GM12878 (cell line): ENCODE results near the gene TRUB2. TPM values are rescaled to one million over a fixed set of nuclear protein-coding genes. Genes with fewer than 3 reads are reported as not detected.

Experiments used
- ATAC-seq: fragments of 200-7000 bp; cut with Tn5 transposase; 3 replicates; pipeline ENCODE4 v1.9.1; 2020; ENCODE audit warnings: mild to moderate bottlenecking, moderate library complexity
- BruUV-seq: library from RNA; stranded (reverse); fragments of 400-500 nt; replicated peaks from 2 replicates; lab custom pipeline; 2021; lab: Mats Ljungman, UMichigan
- CTCF ChIA-PET: fragments of 300-600 bp; sonication (Branson Sonifier 250); formaldehyde crosslinking; extraction: SDS; loops from one replicate; lab custom pipeline; 2021; ENCODE audit warnings: inconsistent platforms; lab: Yijun Ruan, JAX
- POLR2A ChIA-PET: fragments of 350-600 bp; formaldehyde crosslinking; extraction: SDS; loops from one replicate; lab custom pipeline; 2021; ENCODE audit warnings: inconsistent platforms; lab: Charles Lee
- RAD21 ChIA-PET: fragments of 300-600 bp; sonication (Branson Sonifier 250); formaldehyde crosslinking; loops from one replicate; lab custom pipeline; 2023; ENCODE audit warnings: antibody characterized with exemption; ENCODE audit not compliant: unreplicated experiment; lab: Charles Lee
- SMC1A ChIA-PET: fragments of 300-600 bp; sonication (Branson Sonifier 250); formaldehyde crosslinking; loops from one replicate; lab custom pipeline; 2023; ENCODE audit not compliant: unreplicated experiment, uncharacterized antibody; lab: Charles Lee
- DNase-seq: peaks from one replicate; pipeline ENCODE4 v3.0.0-alpha.2; 2011; ENCODE audit warnings: low read depth, low spot score
- FAIRE-seq: peaks from 3 replicates; lab custom pipeline; 2011; peaks lifted over from hg19 to GRCh38; lab: Jason Lieb, UNC
- H2AFZ ChIP-seq: 2 replicates; pipeline ENCODE4 v1.6.0; 2011; ENCODE audit warnings: low read depth, low read length, control low read depth; ENCODE audit not compliant: control insufficient read depth
- H3K27ac ChIP-seq: 2 replicates; pipeline ENCODE4 v1.5.1; 2011; ENCODE audit warnings: control low read depth; ENCODE audit not compliant: control insufficient read depth, insufficient read depth
- H3K27me3 ChIP-seq, 2 experiments: replicated peaks in 1 of 2; 2 replicates each; pipeline versions ENCODE4 v1.6.0 to v1.6.1; 2011; ENCODE audit warnings: low read length in 1 of 2; ENCODE audit not compliant: control insufficient read depth in 2 of 2, insufficient read depth in 2 of 2
- H3K36me3 ChIP-seq, 2 experiments: 2 replicates each; pipeline ENCODE4 v1.5.1; 2011; ENCODE audit warnings: low read length in 1 of 2; ENCODE audit not compliant: control insufficient read depth in 2 of 2, insufficient read depth in 2 of 2
- H3K4me1 ChIP-seq: 2 replicates; pipeline ENCODE4 v1.6.1; 2011; ENCODE audit warnings: mild to moderate bottlenecking, low read length, moderate library complexity, mixed read lengths; ENCODE audit not compliant: control insufficient read depth, insufficient read depth
- H3K4me2 ChIP-seq: 2 replicates; pipeline ENCODE4 v1.6.0; 2011; ENCODE audit warnings: control low read depth; ENCODE audit not compliant: control insufficient read depth, insufficient read depth
- H3K4me3 ChIP-seq: fragments of 200-600 bp; sonication (generic); 2 replicates; pipeline ENCODE4 v1.5.1; 2016
- H3K79me2 ChIP-seq: 2 replicates; pipeline ENCODE4 v1.6.0; 2011; ENCODE audit warnings: low read length; ENCODE audit not compliant: control insufficient read depth, insufficient read depth
- H3K9ac ChIP-seq: 2 replicates; pipeline ENCODE4 v1.8.0; 2011; ENCODE audit warnings: low read length, control low read depth, mixed read lengths; ENCODE audit not compliant: control insufficient read depth, insufficient read depth
- H3K9me3 ChIP-seq: replicated peaks from 3 replicates; pipeline ENCODE4 v1.5.1; 2011; ENCODE audit warnings: mild to moderate bottlenecking, low read length; ENCODE audit not compliant: control insufficient read depth, insufficient read depth
- H4K20me1 ChIP-seq: 2 replicates; pipeline ENCODE4 v1.6.0; 2011; ENCODE audit not compliant: control insufficient read depth, insufficient read depth
- HDGF ChIP-seq: fragments of 450-650 bp; IDR thresholded peaks from 2 replicates; pipeline ENCODE4 v1.6.1; 2016; ENCODE audit warnings: antibody characterized with exemption
- JUNB ChIP-seq: IDR thresholded peaks from 2 replicates; pipeline ENCODE4 v1.6.1; 2016; ENCODE audit warnings: antibody characterized with exemption, mild to moderate bottlenecking
- TCF7 ChIP-seq: IDR thresholded peaks from 2 replicates; pipeline ENCODE4 v1.6.1; 2014; ENCODE audit warnings: antibody characterized with exemption, borderline replicate concordance
- WRNIP1 ChIP-seq: IDR thresholded peaks from 2 replicates; pipeline ENCODE4 v1.6.1; 2011; ENCODE audit warnings: low read depth, low read length, improper control_type of control experiment, borderline replicate concordance
- WGBS: methylation state at CpG from one replicate; pipeline ENCODE4 v1.1.6; 2016; ENCODE audit warnings: low lambda C conversion rate; ENCODE audit not compliant: insufficient replicate concordance, insufficient coverage; ENCODE audit errors: missing lambda C conversion rate; 5-methylcytosine and 5-hydroxymethylcytosine counted together
- in situ Hi-C: fragments of 300-500 bp; cut with MboI; formaldehyde crosslinking; loops from 9 replicates; pipeline ENCODE4 v1.14.3; 2018; ENCODE audit warnings: mixed read lengths
- intact Hi-C: fragments of 100-400 bp; cut with micrococcal nuclease; formaldehyde crosslinking; loops from one replicate; pipeline ENCODE4 v1.14.2; 2022; ENCODE audit not compliant: unreplicated experiment
- polyA plus RNA-seq, 11 experiments: library from polyadenylated mRNA; depleted of rRNA in 4 of 11; unstranded in 6 of 11; stranded (reverse) in 5 of 11; fragments of >200 nt; fragmentation: Nextera tagmentation in 4 of 11; fragmentation: Illumina TruSeq in 1 of 11; extraction: Ambion mirVana in 4 of 11; extraction: Trizol in 1 of 11; gene quantifications; 1 replicate in 1 of 11; 2 replicates in 10 of 11; pipeline versions ENCODE4 v1.2.1 to v1.2.3, GENCODE V29; 2011 to 2016; ENCODE audit warnings: inconsistent platforms in 2 of 11, missing spikeins in 2 of 11, low read depth in 1 of 11
- total RNA-seq, 4 experiments: library from RNA; depleted of rRNA in 3 of 4; stranded (reverse); fragments of >200 nt in 3 of 4; fragmentation: Illumina TruSeq in 1 of 4; extraction: Trizol in 1 of 4; gene quantifications; 2 replicates each; pipeline versions ENCODE4 v1.2.1 to v1.2.3, GENCODE V29; 2013 to 2021
- TF ChIP-seq, protein P1 (sequence below): fragments of 450-650 bp; IDR thresholded peaks from 2 replicates; pipeline ENCODE4 v1.6.1; 2017; ENCODE audit warnings: borderline replicate concordance
- TF ChIP-seq, protein P2 (sequence below): fragments of 450-650 bp; IDR thresholded peaks from 2 replicates; pipeline ENCODE4 v1.6.1; 2016; ENCODE audit warnings: mild to moderate bottlenecking
- TF ChIP-seq, protein P3 (sequence below): fragments of 450-650 bp; IDR thresholded peaks from 2 replicates; pipeline ENCODE4 v1.6.1; 2017; ENCODE audit warnings: low read depth, mild to moderate bottlenecking, moderate library complexity
- TF ChIP-seq, protein P4 (sequence below): IDR thresholded peaks from 2 replicates; pipeline ENCODE4 v1.6.1; 2011; ENCODE audit warnings: borderline replicate concordance, low read depth, mild to moderate bottlenecking, moderate library complexity, low read length; ENCODE audit not compliant: insufficient read depth, poor library complexity, severe bottlenecking
- TF ChIP-seq, protein P5 (sequence below): IDR thresholded peaks from 2 replicates; pipeline ENCODE4 v1.6.1; 2011; ENCODE audit warnings: low read depth, low read length, improper control_type of control experiment, borderline replicate concordance

The TRUB2 gene
- total and polyA plus RNA-seq, 10 of the 15 experiments (the other 5 are each of a cell fraction or from before 2014, with no cell fraction given), result 2.8 to 70.5 (median 37.2) TPM

DNA sequence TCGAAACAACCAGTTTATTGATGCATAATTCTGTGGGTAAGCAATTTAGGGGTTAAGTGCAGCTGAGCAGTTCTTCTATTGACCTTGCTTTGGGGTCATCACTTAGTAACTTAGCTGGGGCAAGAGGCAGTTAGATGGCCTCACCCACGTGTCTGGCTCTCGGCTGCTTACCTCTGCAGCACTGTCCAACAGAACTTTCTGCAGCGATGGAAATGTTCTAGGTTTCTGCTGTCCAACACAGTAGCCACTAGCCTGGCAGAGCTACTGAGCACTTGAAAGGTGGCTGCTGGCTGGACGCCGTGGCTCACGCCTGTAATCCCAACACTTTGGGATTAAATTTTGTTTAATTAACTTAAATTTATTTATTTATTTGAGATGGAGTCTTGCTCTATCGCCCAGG is 35.8 kb upstream of the TRUB2 start (continued):
- TF ChIP-seq, protein P1, sequence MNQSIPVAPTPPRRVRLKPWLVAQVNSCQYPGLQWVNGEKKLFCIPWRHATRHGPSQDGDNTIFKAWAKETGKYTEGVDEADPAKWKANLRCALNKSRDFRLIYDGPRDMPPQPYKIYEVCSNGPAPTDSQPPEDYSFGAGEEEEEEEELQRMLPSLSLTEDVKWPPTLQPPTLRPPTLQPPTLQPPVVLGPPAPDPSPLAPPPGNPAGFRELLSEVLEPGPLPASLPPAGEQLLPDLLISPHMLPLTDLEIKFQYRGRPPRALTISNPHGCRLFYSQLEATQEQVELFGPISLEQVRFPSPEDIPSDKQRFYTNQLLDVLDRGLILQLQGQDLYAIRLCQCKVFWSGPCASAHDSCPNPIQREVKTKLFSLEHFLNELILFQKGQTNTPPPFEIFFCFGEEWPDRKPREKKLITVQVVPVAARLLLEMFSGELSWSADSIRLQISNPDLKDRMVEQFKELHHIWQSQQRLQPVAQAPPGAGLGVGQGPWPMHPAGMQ, result no peak
- no peak for TF ChIP-seq WRNIP1
- TF ChIP-seq, all 136 proteins: peak for 0

DNA sequence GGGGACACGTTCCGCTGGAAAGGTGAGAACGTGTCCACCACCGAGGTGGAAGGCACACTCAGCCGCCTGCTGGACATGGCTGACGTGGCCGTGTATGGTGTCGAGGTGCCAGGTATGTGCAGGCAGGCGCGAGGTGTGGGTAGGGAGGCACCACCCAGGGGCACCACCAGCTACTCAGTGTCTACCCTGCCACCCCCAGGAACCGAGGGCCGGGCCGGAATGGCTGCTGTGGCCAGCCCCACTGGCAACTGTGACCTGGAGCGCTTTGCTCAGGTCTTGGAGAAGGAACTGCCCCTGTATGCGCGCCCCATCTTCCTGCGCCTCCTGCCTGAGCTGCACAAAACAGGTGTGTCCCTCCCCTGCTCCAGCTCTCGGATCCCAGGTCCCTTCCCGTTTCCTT is 33.2 kb upstream of the TRUB2 start:
- no peak for DNase-seq
- SMC1A ChIA-PET, result no interaction called here
- no peak for TF ChIP-seq HDGF
- no peak for TF ChIP-seq JUNB
- TF ChIP-seq, protein P2, sequence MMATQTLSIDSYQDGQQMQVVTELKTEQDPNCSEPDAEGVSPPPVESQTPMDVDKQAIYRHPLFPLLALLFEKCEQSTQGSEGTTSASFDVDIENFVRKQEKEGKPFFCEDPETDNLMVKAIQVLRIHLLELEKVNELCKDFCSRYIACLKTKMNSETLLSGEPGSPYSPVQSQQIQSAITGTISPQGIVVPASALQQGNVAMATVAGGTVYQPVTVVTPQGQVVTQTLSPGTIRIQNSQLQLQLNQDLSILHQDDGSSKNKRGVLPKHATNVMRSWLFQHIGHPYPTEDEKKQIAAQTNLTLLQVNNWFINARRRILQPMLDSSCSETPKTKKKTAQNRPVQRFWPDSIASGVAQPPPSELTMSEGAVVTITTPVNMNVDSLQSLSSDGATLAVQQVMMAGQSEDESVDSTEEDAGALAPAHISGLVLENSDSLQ, result no peak
- TF ChIP-seq, protein P3, sequence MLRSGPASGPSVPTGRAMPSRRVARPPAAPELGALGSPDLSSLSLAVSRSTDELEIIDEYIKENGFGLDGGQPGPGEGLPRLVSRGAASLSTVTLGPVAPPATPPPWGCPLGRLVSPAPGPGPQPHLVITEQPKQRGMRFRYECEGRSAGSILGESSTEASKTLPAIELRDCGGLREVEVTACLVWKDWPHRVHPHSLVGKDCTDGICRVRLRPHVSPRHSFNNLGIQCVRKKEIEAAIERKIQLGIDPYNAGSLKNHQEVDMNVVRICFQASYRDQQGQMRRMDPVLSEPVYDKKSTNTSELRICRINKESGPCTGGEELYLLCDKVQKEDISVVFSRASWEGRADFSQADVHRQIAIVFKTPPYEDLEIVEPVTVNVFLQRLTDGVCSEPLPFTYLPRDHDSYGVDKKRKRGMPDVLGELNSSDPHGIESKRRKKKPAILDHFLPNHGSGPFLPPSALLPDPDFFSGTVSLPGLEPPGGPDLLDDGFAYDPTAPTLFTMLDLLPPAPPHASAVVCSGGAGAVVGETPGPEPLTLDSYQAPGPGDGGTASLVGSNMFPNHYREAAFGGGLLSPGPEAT, result no peak
- no peak for TF ChIP-seq TCF7
- TF ChIP-seq, protein P4, sequence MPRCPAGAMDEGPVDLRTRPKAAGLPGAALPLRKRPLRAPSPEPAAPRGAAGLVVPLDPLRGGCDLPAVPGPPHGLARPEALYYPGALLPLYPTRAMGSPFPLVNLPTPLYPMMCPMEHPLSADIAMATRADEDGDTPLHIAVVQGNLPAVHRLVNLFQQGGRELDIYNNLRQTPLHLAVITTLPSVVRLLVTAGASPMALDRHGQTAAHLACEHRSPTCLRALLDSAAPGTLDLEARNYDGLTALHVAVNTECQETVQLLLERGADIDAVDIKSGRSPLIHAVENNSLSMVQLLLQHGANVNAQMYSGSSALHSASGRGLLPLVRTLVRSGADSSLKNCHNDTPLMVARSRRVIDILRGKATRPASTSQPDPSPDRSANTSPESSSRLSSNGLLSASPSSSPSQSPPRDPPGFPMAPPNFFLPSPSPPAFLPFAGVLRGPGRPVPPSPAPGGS, result no peak
- TF ChIP-seq, protein P5, sequence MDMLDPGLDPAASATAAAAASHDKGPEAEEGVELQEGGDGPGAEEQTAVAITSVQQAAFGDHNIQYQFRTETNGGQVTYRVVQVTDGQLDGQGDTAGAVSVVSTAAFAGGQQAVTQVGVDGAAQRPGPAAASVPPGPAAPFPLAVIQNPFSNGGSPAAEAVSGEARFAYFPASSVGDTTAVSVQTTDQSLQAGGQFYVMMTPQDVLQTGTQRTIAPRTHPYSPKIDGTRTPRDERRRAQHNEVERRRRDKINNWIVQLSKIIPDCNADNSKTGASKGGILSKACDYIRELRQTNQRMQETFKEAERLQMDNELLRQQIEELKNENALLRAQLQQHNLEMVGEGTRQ, result no peak
- CTCF ChIA-PET, result interaction anchor here (1.3 kb wide), 1 partner anchor 64 kb away, joined by 3 read pairs; no protein-coding TSS in a partner anchor
- intact Hi-C loops, result no loop called here
- Histone ChIP-seq H3K4me3 (no peak overlapping the region), H3K4me1 (no peaks in the 10 kb centered on the region), H3K79me2 (no peaks in the 10 kb centered on the region), H3K36me3 (peaks cover 0 to 1% of the 10 kb centered on the region in 2 experiments; a peak in 2 of 4 replicates), H3K27ac (no peak overlapping the region), H3K27me3 (no peaks in the 10 kb centered on the region), H3K4me2 (no peak overlapping the region), H3K9me3 (no peaks in the 10 kb centered on the region), H3K9ac (no peak overlapping the region), H2AFZ (no peak overlapping the region), H4K20me1 (no peaks in the 10 kb centered on the region)
- BruUV-seq, result no TSS peak
- 98% methylated on average over 15 of the region's 19 CpGs for WGBS
- FAIRE-seq, result no peak
- POLR2A ChIA-PET, result no interaction called here
- RAD21 ChIA-PET, result no interaction called here
- no peak for ATAC-seq
- in situ Hi-C loops, result no loop called here
